ENCODE data around the gene GPR68. TPM values are rescaled to one million over a fixed set of nuclear protein-coding genes. Genes with fewer than 3 reads are reported as not detected.

Gene GPR68
- polyA plus RNA-seq, 1 experiment = 0.45 TPM

DNA sequence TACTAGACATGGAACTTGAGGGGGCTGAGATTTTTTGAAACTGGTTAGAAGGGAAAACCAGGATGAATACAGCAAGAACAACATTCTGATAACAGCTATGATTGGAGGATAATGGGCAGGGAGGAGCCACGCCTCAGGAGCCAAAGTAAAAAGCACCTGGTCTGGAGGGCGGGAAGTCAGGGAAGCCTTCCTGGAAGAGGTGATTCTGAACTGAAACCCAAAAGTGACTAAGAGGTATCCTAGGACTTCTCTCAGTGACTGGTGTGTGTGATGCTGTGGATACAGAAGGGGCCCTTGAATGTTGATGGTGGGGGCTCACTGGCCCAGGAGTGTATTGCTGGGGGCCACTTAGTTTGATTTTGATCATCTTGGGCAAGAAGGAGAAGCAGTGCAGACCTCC, 18.8 kb upstream of the GPR68 start:
- no peak for DNase-seq (ENCODE audit: low read depth)
- CTCF ChIA-PET = no interaction called here

DNA sequence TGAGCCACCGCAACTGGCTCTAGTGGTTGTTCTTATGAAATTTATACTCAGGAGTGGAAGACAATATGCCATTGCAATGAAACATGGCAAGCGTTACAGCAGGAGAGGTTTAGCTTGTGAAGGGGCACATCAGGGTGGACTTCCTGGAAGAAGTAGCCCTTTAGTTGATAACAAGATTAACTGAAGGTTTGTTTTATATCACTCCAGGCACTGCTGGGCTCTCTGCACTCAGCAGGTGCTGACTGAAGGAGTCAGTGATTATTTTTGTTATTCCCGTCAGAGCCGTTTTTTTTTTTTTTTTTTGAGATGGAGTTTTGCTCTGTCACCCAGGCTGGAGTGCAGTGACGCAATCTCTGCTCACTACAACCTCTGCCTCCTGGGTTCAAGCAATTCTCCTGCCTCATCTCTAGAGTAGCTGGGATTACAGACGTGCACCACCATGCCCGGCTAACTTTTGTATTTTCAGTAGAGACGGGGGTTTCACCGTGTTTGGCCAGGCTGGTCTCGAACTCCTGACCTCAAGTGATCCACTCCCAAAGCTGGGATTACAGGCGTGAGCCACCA, 17.6 kb upstream of the GPR68 start:
- ChIA-PET CTCF (no interaction called here), POLR2A (no interaction called here)
- Histone ChIP-seq H3K4me3 (ENCODE audit: low read depth, low read length) (no peak overlapping the region), H3K27me3 (ENCODE audit: control insufficient read depth, insufficient read depth, low read length) (peaks cover 6% of the 10 kb centered on the region), H3K36me3 (ENCODE audit: control insufficient read depth, insufficient read depth, low read length) (no peaks in the 10 kb centered on the region)
- TF ChIP-seq, protein P1, sequence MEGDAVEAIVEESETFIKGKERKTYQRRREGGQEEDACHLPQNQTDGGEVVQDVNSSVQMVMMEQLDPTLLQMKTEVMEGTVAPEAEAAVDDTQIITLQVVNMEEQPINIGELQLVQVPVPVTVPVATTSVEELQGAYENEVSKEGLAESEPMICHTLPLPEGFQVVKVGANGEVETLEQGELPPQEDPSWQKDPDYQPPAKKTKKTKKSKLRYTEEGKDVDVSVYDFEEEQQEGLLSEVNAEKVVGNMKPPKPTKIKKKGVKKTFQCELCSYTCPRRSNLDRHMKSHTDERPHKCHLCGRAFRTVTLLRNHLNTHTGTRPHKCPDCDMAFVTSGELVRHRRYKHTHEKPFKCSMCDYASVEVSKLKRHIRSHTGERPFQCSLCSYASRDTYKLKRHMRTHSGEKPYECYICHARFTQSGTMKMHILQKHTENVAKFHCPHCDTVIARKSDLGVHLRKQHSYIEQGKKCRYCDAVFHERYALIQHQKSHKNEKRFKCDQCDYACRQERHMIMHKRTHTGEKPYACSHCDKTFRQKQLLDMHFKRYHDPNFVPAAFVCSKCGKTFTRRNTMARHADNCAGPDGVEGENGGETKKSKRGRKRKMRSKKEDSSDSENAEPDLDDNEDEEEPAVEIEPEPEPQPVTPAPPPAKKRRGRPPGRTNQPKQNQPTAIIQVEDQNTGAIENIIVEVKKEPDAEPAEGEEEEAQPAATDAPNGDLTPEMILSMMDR (IDR thresholded peaks at IDR 0.05; ENCODE audit: insufficient read depth, low read depth, low read length) = no peak
- DNase-seq (ENCODE audit: low read depth) = no peak

More for the DNA sequence above, 18.8 kb upstream of the GPR68 start:
- POLR2A ChIA-PET = no interaction called here
- H3K36me3 ChIP-seq (ENCODE audit: control insufficient read depth, insufficient read depth, low read length) = no peaks in the 10 kb centered on the region
- H3K27me3 ChIP-seq (ENCODE audit: control insufficient read depth, insufficient read depth, low read length) = peaks cover 4% of the 10 kb centered on the region
- TF ChIP-seq, protein P1 (IDR thresholded peaks at IDR 0.05; ENCODE audit: insufficient read depth, low read depth, low read length) = no peak
- H3K4me3 ChIP-seq (ENCODE audit: low read depth, low read length) = no peak overlapping the region

DNA sequence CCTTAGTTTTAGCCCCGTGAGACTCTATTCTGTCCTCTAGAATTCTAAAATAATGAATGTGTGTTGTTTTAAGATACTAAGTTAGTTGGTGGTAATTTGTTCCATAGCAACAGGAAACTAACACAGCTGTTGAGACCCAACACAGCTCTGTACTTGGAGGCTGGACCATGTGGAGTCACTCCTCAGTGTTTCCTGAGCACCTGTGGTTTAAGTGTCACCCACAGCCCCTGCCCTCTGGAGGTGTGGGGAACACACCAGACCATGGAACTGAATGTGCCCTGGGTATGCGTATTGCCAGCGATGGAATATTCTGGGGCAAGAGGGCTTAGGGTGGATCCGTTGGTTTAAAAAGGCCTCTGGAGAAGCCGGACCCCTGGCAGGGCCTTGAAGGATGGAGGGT, 16.6 kb upstream of the GPR68 start:
- TF ChIP-seq, protein P1 (IDR thresholded peaks at IDR 0.05; ENCODE audit: insufficient read depth, low read depth, low read length) = no peak
- no peaks in the 10 kb centered on the region for H3K36me3 ChIP-seq (ENCODE audit: control insufficient read depth, insufficient read depth, low read length)
- no peak overlapping the region for H3K4me3 ChIP-seq (ENCODE audit: low read depth, low read length)
- H3K27me3 ChIP-seq (ENCODE audit: control insufficient read depth, insufficient read depth, low read length) = peaks cover 6% of the 10 kb centered on the region
- ChIA-PET CTCF (interaction anchor here (0.6 kb wide), 1 partner anchor 75 kb away, joined by 3 read pairs; no protein-coding TSS in a partner anchor), POLR2A (no interaction called here)
- no peak for DNase-seq (ENCODE audit: low read depth)

DNA sequence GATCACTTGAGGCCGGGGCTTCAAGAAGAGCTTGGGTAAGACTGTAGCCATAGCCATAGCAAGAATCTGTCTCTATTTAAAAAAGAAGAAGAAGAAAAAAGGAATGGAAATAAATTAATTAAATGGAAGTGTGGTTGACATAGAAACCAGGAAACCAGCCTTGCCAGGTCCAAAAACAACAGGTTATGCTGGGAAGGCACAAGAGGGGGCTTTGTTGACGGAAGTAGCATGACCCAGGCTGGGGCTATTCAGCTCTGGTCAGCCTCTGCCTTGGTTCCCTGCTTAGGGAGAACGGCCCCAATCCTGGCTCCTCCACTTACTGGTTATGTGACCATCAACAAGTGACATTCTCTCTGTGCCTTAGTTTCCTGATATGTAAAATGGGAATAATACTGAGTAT, 14.4 kb upstream of the GPR68 start:
- TF ChIP-seq, protein P1 (IDR thresholded peaks at IDR 0.05; ENCODE audit: insufficient read depth, low read depth, low read length) = no peak
- H3K4me3 ChIP-seq (ENCODE audit: low read depth, low read length) = no peak overlapping the region
- H3K27me3 ChIP-seq (ENCODE audit: control insufficient read depth, insufficient read depth, low read length) = peaks cover 2% of the 10 kb centered on the region
- H3K36me3 ChIP-seq (ENCODE audit: control insufficient read depth, insufficient read depth, low read length) = no peaks in the 10 kb centered on the region
- ChIA-PET CTCF (interaction anchor here (1.4 kb wide), 1 partner anchor 10 kb away, joined by 5 read pairs; no protein-coding TSS in a partner anchor), POLR2A (no interaction called here)
- no peak for DNase-seq (ENCODE audit: low read depth)

DNA sequence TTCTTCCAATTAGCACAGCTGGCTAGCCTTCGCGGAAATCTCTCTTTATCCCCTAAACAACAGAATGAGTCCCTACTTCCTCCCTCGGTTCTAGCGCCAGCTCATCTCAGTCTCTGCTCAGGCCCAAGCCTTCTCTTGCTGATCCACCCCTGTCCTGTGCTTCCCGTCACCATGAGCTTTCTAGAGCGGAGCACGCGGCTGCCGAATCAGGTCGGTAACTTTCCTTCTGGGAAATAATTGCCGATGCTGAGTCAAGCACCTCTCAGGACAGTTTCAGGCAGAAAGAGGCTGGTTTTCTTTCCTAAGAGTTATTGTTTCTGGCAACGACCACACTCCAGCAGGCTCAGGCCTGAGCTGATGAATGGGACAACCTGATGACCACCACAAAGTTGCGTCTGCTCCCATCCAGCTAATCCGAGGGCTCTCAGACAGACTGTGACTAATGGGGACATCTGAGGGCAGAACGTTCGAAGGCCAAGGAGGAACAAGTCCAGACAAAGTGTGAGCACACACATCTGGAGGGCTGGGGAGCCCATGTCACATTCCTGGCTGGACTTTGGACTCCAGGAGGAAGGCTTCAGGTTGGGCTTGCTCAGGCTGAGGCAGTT, 13.6 kb upstream of the GPR68 start:
- Histone ChIP-seq H3K36me3 (ENCODE audit: control insufficient read depth, insufficient read depth, low read length) (no peaks in the 10 kb centered on the region), H3K4me3 (ENCODE audit: low read depth, low read length) (no peak overlapping the region), H3K27me3 (ENCODE audit: control insufficient read depth, insufficient read depth, low read length) (peaks cover 2% of the 10 kb centered on the region)
- DNase-seq (ENCODE audit: low read depth) = no peak
- POLR2A ChIA-PET = no interaction called here
- CTCF ChIA-PET = interaction anchor here (1.0 to 1.4 kb wide), 2 partner anchors 9 to 81 kb away, joined by 3 to 5 read pairs; no protein-coding TSS in a partner anchor
- TF ChIP-seq, protein P1 (IDR thresholded peaks at IDR 0.05; ENCODE audit: insufficient read depth, low read depth, low read length) = no peak

Measured in BJ (cell line).